Upper lobe of left lung (tissue), 4 donors: ENCODE measurements around the gene GLMP.

ENCODE experiments used
- EP300 ChIP-seq, 4 donors: sonication (generic); formaldehyde crosslinking; IDR thresholded peaks; one replicate each; pipeline ENCODE4 v1.5.1; 2017; ENCODE audit warnings: antibody characterized with exemption in 4 of 4, control low read depth in 2 of 4
- POLR2A ChIP-seq, 4 donors: fragments of 450-650 bp; IDR thresholded peaks; one replicate each; pipeline ENCODE4 v1.5.1; 2016 to 2017; ENCODE audit warnings: antibody characterized with exemption in 4 of 4, mild to moderate bottlenecking in 2 of 4
- POLR2AphosphoS5 ChIP-seq, 2 donors: sonication (generic); formaldehyde crosslinking; IDR thresholded peaks; one replicate each; pipeline ENCODE4 v1.5.1; 2017; ENCODE audit warnings: antibody characterized with exemption in 2 of 2
- TF ChIP-seq, protein P1 (sequence below), 6 experiments: fragments of 450-650 bp in 4 of 6; fragments of 200-600 bp in 2 of 6; sonication (generic) in 2 of 6; IDR thresholded peaks; one replicate each; pipeline ENCODE4 v1.5.1; 2016 to 2019; ENCODE audit warnings: antibody characterized with exemption in 6 of 6

DNA sequence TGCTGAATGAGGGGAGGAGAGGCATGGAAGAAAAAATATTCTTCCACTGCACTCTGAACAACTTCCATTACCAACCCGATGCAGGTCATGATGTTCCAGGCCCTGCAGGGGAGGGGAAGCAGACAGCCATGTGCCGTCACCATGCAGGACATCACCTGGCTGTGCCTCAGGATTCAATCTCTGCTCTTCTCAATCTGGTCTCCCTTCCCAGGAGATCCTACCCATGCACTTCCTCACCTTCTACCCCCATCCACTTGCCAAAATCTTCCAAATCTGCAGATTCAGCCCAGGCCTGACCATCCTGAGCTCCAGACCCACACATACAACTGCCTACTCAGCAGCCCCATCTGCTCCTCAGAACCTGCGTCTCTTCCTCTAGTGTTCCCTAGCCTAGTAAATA lies 41.8 kb downstream of the GLMP start:
- no peak for TF ChIP-seq POLR2A (IDR thresholded peaks at IDR 0.05)
- TF ChIP-seq, protein P1, sequence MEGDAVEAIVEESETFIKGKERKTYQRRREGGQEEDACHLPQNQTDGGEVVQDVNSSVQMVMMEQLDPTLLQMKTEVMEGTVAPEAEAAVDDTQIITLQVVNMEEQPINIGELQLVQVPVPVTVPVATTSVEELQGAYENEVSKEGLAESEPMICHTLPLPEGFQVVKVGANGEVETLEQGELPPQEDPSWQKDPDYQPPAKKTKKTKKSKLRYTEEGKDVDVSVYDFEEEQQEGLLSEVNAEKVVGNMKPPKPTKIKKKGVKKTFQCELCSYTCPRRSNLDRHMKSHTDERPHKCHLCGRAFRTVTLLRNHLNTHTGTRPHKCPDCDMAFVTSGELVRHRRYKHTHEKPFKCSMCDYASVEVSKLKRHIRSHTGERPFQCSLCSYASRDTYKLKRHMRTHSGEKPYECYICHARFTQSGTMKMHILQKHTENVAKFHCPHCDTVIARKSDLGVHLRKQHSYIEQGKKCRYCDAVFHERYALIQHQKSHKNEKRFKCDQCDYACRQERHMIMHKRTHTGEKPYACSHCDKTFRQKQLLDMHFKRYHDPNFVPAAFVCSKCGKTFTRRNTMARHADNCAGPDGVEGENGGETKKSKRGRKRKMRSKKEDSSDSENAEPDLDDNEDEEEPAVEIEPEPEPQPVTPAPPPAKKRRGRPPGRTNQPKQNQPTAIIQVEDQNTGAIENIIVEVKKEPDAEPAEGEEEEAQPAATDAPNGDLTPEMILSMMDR (IDR thresholded peaks at IDR 0.05) = no peak
- no peak for TF ChIP-seq POLR2AphosphoS5 (IDR thresholded peaks at IDR 0.05)
- TF ChIP-seq EP300 (IDR thresholded peaks at IDR 0.05) = no peak
